NCI-H2196 treated with DMSO at 0.1 percent for 48 hours (cell line): ENCODE results near the gene KHDRBS1.
"Not testable (repeated sequence)": the region's sequence is repeated elsewhere in the genome, so short reads cannot be mapped to it uniquely, and the experiment has no call there.

ENCODE experiments used
- DNase-seq: peaks from one replicate; lab custom pipeline; 2025; ENCODE audit not compliant: unreplicated experiment; lab: John Stamatoyannopoulos, UW

KHDRBS1 gene, protein sequence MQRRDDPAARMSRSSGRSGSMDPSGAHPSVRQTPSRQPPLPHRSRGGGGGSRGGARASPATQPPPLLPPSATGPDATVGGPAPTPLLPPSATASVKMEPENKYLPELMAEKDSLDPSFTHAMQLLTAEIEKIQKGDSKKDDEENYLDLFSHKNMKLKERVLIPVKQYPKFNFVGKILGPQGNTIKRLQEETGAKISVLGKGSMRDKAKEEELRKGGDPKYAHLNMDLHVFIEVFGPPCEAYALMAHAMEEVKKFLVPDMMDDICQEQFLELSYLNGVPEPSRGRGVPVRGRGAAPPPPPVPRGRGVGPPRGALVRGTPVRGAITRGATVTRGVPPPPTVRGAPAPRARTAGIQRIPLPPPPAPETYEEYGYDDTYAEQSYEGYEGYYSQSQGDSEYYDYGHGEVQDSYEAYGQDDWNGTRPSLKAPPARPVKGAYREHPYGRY

DNA sequence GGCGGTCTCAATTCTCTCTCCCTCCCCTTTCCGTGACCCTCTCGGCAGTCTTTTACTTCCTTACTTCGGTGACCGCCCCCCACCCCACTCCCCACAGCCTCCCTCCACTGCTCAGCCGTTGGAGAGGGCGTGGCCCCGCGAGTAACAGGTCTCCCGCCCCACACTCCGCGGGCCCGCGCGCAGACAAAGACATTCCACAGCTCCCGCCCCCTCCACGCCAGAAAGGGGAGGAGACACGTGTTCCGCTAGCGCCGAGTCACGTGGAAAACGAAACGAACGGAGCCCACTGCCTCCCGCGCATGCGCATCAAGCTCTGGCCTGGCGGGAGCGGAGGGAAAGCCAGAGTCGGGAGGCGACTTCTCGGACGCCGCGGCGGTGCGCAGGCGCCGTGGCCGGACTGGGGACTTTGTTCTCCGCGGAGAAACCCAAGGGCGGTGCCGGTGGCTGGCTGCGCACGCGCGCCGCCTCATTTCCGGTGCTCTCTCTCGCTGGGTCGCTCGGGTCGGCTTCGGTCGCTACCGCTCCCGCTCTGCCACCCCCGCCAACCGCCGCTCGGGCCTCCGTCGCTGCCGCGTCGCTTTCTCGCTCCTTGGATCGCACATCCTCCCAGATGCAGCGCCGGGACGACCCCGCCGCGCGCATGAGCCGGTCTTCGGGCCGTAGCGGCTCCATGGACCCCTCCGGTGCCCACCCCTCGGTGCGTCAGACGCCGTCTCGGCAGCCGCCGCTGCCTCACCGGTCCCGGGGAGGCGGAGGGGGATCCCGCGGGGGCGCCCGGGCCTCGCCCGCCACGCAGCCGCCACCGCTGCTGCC is at the start of gene KHDRBS1:
Gene KHDRBS1 (plus strand): TSS at position 483 of the 813 bp plus-strand sequence. CDS start 128 bp downstream, at position 611.
- DNase-seq, result peak; percentile 98

- DNase-seq, result no peak
Observed at GRCh38 chr1:31970873-31971272, 42.8 kb upstream of the KHDRBS1 start.

GRCh38 chr1:31976401-31976800 is 37.3 kb upstream of the KHDRBS1 start:
- DNase-seq, result no peak

DNA sequence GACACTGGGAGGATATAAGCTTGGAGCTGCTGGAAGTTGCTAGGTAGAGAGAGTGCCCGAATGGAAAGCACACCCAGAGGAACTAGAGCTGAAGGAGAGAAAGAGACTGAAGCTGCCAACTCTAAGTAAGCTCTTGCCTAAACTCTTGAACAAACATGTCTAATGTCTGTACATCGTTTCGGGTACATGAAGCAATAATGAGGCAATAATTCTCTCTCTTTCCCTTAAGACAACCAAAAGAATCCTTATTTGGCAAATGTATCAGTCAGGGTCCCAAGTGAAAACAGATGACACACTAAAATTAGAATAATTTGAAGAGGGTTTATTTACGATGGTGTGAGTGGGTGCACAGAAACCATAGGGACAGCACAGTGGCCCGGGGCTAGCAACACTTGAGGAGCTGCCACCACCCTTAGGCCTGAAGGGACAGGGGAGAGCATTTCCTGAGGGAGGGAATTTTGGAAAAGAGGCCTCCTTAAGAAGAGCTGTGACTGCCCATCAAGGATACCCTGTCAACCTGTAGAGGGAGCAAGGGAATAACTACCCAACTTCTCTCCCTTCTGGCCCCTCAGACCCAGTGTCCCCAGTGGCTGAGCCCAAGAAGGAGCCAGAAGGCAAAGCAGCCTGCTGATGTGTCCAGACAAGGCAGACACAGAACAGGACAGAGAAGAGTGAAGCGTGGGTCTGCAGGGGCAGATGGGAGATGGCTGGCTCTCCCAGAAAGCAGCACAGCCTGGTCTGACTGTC is 36.1 kb upstream of the KHDRBS1 start:
- no peak for DNase-seq

GRCh38 chr1:31978843-31979400 is 34.7 kb upstream of the KHDRBS1 start:
- DNase-seq, result no peak

GRCh38 chr1:31980835-31981455 is 32.7 kb upstream of the KHDRBS1 start:
- DNase-seq, result no peak

DNA sequence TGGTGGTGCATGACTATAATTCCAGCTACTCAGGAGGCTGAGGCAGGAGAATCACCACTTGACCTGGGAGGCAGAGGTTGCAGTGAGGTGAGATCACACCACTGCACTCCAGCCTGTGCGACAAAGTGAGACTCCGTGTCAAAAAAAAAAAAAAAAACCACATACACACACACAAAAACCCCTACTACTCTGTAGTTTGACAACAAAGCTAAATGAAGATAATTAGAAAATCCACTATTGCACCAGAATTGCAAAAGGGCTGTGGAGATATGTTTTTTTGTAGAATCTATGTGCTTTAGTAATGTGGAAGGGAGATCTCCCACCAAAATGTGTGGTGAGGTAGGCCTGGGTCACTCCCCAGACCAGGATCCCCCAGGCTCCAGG is 32.2 kb upstream of the KHDRBS1 start:
- no peak for DNase-seq

DNA sequence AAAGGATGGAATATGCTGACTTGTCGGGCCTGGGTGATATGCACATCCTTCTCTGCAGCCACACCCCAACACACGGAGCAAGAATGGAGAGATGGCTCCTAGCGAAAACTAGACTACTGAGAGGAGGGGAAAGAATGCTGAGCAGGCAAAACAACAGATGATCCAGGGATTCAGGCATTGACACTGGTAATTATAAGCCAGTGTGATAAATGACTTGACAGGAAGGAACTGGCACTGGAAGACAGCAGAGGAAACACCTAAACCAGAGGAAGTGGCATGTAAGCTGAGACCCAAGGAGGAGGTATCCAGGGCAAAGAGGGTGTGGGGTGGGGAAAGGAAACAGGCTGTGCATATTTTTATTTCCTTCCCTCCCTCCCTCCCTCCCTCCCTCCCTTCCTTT is 31.7 kb upstream of the KHDRBS1 start:
- no peak for DNase-seq

DNA sequence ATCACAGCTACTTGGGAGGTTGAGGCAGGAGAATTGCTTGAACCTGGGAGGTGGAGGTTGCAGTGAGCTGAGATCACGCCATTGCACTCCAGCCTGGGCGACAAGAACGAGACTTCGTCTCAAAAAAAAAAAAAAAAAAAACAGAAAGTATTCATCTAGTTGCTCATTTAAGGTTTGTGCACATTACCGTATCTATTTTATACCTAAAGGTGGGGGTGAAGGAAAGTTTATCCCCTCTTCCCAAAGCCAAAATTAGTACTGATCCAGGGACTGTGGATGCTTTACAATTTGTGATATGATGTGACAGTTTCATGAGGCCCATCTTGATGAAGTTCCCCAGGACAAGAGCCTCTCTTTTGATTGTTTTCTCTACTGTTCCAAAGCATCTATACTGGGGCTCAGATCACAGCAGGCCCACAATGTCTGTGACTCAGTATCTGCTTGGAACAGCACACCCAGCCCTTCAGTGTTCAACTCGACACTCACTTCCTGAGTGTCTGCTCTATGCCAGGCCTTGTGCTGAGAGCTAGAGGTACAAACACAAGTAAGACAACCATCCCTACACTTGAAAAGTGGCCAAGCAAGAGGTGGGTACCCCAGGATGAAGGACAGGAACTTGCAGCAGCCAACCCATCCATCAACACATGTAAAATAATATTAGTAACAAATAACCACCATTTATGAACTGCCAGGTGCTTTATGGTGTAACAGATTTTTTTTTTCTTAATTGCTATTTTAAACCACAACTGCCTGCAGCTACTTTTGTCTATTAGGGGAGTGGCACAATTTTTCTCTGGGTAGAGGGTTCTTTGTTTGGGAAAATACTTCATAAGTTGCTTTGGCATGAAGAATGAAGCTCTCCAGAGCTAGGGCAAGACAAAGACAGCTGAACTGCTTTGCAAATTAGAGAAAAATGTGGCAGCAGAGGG is 29.0 kb upstream of the KHDRBS1 start:
- DNase-seq, result no peak

- DNase-seq, result peak; percentile 25
Observed at GRCh38 chr1:31985430-31985829, 28.2 kb upstream of the KHDRBS1 start.

DNA sequence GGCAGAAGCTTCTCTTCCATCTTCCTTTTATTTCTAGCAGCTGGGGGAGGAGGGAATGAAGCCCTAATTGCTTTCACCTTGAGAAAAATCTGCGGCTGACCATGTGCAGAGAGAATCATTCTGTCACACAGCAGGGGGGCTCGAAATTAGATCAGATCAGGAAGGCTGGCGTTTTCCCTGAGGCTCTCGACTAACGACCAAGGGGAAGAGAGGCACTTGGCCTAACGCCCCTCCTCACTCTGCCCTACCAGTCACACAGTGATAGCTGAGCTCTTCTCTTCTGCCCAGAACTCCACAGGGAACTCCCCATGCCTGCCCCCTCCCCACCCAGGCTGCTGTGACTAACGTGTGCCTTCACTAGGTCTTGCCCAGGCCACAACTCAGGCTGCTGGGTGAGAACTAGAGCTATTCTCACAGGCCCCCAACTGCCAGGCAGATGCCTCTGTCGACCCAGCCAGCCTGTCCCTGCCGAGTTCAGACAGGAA is 26.5 kb upstream of the KHDRBS1 start:
- DNase-seq, result no peak

GRCh38 chr1:31989964-31990363 is 23.7 kb upstream of the KHDRBS1 start:
- DNase-seq, result no peak

- DNase-seq, result no peak
Observed at GRCh38 chr1:31991182-31991581, 22.5 kb upstream of the KHDRBS1 start.

DNA sequence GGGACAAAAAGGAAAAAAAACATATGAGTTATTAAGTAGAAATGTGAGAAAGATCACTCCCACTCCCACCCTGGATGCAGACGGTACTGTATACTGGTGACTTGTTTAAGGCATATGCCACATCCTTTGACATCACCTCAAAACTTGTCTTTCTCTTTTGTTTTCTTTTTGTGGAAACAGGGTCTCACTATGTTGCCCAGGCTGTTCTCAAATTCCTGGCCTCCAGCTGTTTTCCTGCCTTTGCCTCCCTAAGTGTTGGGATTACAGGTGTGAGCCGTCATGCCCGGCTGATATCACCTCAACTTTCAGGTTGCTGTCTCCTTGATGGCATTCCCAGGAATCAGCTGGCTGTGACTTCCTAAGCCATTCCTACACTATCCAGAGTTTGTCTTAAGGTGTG is 18.4 kb upstream of the KHDRBS1 start:
- no peak for DNase-seq

DNA sequence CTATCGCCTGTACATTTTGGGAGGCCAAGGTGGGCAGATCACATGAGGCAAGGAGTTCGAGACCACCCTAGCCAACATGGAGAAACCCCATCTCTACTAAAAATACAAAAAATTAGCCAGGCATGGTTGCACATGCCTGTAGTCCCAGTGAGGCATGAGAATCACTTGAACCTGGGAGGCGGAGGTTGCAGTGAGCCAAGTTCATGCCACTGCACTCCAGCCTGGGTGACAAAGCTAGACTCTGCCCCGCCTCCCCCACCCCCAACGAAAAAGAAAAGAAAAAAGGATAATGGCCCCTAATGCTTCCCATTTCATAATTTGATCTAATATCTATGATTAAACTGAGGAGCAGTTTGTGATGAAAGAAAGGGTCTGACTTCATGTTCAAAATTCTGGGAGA is 17.5 kb upstream of the KHDRBS1 start:
- DNase-seq, result not testable (repeated sequence)

DNA sequence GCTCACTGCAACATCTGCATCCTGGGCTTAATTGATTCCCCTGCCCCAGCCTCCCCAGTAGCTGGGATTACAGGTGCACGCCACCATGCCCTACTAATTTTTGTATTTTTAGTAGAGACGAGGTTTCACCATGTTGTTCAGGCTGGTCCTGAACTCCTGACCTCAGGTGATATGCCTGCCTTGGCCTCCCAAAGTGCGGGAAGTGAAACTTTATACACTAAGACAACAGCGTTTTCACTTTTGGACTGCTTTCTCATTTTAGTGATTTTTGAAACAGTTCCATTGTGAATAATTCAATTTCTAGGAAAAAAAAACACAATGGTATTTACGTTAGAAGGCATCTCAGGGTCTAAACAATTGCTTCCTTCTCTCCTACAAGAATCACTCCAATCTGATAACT is 11.8 kb upstream of the KHDRBS1 start:
- DNase-seq, result no peak

DNA sequence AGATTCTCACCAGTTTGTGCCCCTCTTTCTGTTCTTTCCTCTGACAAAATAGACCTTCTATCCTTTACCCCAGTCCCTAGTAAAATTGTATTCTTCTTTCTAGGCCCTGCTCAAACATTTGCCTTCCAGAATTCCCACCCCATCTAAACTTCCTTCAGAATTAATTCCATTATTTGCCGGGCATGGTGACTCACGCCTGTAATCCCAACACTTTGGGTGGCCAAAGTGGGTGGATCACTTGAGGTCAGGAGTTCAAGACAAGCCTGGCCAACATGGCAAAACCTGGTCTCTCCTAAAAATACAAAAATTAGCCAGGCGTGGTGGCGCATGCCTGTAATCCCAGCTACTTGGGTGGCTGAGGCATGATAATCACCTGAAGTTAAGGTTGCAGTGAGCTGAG is 11.4 kb upstream of the KHDRBS1 start:
- DNase-seq, result not testable (repeated sequence)

GRCh38 chr1:32005522-32005921 is 8.1 kb upstream of the KHDRBS1 start:
- DNase-seq, result no peak

- DNase-seq, result no peak
Observed at GRCh38 chr1:32007591-32007940, 6.1 kb upstream of the KHDRBS1 start.

DNA sequence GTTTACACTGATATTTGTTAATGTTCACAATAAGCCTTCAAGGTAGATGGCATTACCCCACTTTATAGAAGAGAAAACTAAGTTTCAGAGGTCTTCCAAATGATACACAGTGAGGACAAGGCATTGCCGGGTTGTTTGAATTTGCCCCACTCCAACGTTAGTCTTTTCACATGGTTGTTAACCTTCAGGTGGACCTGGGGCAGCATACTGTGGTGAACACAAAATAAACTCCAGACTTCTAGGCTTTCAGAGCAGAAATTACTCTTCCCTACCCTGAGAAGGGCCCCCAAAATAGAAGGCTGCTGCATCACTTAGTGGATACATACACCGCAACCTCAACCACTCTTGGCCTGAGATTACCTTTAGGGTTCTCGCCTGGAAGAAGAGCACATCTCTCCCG is 3.4 kb upstream of the KHDRBS1 start:
- DNase-seq, result no peak
